ENCODE measurements around the gene PDGFB.

The PDGFB gene

DNA sequence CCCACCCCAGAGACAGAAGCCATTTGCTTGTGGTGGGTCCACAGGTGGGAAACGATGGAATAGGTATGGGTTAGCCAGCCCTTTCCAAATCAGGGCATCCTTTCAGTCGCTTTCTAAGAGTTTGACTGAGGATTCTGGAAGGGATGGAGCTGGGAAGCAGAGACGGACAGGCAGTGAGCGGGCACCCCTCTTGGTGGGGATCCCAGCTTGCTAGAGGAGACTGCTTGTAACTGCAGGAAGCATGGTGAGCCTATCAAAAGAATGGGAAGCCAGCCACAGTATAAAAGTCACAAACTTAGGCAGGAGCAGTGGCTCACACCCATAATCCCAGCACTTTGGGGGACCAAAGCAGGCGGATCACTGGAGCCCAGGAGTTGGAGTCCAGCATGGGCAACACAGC is 6.1 kb upstream of the PDGFB start:
- H3K4me3 ChIP-seq (ENCODE audit: low read length), result no peak overlapping the region
- peaks cover 46% of the 10 kb centered on the region for H3K4me1 ChIP-seq (ENCODE audit: low read length)
- 0 out of 2 replicates have a peak, but pooled peaks cover 3% of the 10 kb centered on the region for H3K27me3 ChIP-seq (ENCODE audit: low read depth, low read length)
- H3K79me2 ChIP-seq (ENCODE audit: low read length), result no peaks in the 10 kb centered on the region
- no peaks in the 10 kb centered on the region for H4K20me1 ChIP-seq (ENCODE audit: insufficient read depth, low read length)
- no peak overlapping the region for H3K4me2 ChIP-seq (ENCODE audit: low read length)
- H3K9me3 ChIP-seq (ENCODE audit: insufficient read depth, low read length), result no peaks in the 10 kb centered on the region
- H3K27ac ChIP-seq (ENCODE audit: low read length), result no peak overlapping the region
- no peaks in the 10 kb centered on the region for H3K36me3 ChIP-seq (replicated peaks; ENCODE audit: low read depth, low read length)
- no peak overlapping the region for H3K9ac ChIP-seq (ENCODE audit: low read length)
- H2AFZ ChIP-seq (ENCODE audit: low read depth, low read length), result no peak overlapping the region
- no peak for TF ChIP-seq EZH2phosphoT487 (IDR thresholded peaks at IDR 0.05; ENCODE audit: low read depth)
- TF ChIP-seq, protein P1, sequence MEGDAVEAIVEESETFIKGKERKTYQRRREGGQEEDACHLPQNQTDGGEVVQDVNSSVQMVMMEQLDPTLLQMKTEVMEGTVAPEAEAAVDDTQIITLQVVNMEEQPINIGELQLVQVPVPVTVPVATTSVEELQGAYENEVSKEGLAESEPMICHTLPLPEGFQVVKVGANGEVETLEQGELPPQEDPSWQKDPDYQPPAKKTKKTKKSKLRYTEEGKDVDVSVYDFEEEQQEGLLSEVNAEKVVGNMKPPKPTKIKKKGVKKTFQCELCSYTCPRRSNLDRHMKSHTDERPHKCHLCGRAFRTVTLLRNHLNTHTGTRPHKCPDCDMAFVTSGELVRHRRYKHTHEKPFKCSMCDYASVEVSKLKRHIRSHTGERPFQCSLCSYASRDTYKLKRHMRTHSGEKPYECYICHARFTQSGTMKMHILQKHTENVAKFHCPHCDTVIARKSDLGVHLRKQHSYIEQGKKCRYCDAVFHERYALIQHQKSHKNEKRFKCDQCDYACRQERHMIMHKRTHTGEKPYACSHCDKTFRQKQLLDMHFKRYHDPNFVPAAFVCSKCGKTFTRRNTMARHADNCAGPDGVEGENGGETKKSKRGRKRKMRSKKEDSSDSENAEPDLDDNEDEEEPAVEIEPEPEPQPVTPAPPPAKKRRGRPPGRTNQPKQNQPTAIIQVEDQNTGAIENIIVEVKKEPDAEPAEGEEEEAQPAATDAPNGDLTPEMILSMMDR (IDR thresholded peaks at IDR 0.05; ENCODE audit: low read depth, low read length), result no peak

DNA sequence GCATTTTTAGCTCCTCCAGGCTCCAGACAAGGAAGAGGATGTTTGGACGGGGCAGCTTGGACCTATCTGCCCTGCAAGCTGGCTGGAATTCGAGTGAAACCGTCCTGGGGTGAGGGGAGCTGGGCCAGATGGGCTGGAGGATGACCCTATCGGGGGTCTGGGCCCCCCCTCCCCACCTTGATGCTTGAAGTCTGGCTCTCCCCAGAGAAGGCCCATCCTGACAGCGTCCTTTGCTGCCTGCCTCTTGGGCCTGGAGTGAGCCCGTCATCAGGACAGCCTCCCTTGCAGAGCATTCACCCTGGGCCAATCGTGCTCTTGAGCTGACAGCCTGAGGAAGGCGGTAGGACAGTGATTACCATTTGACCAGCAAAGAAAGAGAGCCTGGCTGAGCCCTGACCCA is 5.3 kb upstream of the PDGFB start:
- H3K27ac ChIP-seq (ENCODE audit: low read length), result no peak overlapping the region

GRCh38 chr22:39249086-39249704 is 4.4 kb upstream of the PDGFB start:
- H3K27me3 ChIP-seq (ENCODE audit: low read depth, low read length), result 0 out of 2 replicates have a peak, but pooled peaks cover 3% of the 10 kb centered on the region
- H2AFZ ChIP-seq (ENCODE audit: low read depth, low read length), result no peak overlapping the region; the same call in 1 of the 2 replicates
- no peak for TF ChIP-seq EZH2phosphoT487 (IDR thresholded peaks at IDR 0.05; ENCODE audit: low read depth)
- TF ChIP-seq, protein P1 (IDR thresholded peaks at IDR 0.05; ENCODE audit: low read depth, low read length), result no peak
- H3K36me3 ChIP-seq (replicated peaks; ENCODE audit: low read depth, low read length), result no peaks in the 10 kb centered on the region
- H3K4me2 ChIP-seq (ENCODE audit: low read length), result no peak overlapping the region; the same call in 1 of the 2 replicates
- no peak overlapping the region for H3K9ac ChIP-seq (ENCODE audit: low read length)
- H3K79me2 ChIP-seq (ENCODE audit: low read length), result no peaks in the 10 kb centered on the region
- no peak overlapping the region for H3K4me3 ChIP-seq (ENCODE audit: low read length)
- H3K27ac ChIP-seq (ENCODE audit: low read length), result no peak overlapping the region
- H4K20me1 ChIP-seq (ENCODE audit: insufficient read depth, low read length), result no peaks in the 10 kb centered on the region
- no peaks in the 10 kb centered on the region for H3K9me3 ChIP-seq (ENCODE audit: insufficient read depth, low read length)
- H3K4me1 ChIP-seq (ENCODE audit: low read length), result peaks cover 30% of the 10 kb centered on the region

More for the DNA sequence above, 5.3 kb upstream of the PDGFB start:
- Histone ChIP-seq H2AFZ (ENCODE audit: low read depth, low read length) (no peak overlapping the region), H3K4me3 (ENCODE audit: low read length) (no peak overlapping the region), H3K9ac (ENCODE audit: low read length) (no peak overlapping the region), H3K79me2 (ENCODE audit: low read length) (no peaks in the 10 kb centered on the region), H3K4me1 (ENCODE audit: low read length) (peaks cover 39% of the 10 kb centered on the region), H3K4me2 (ENCODE audit: low read length) (no peak overlapping the region), H3K9me3 (ENCODE audit: insufficient read depth, low read length) (no peaks in the 10 kb centered on the region), H4K20me1 (ENCODE audit: insufficient read depth, low read length) (no peaks in the 10 kb centered on the region), H3K27me3 (ENCODE audit: low read depth, low read length) (0 out of 2 replicates have a peak, but pooled peaks cover 3% of the 10 kb centered on the region), H3K36me3 (replicated peaks; ENCODE audit: low read depth, low read length) (no peaks in the 10 kb centered on the region)
- no peak for TF ChIP-seq EZH2phosphoT487 (IDR thresholded peaks at IDR 0.05; ENCODE audit: low read depth)
- TF ChIP-seq, protein P1 (IDR thresholded peaks at IDR 0.05; ENCODE audit: low read depth, low read length), result no peak

DNA sequence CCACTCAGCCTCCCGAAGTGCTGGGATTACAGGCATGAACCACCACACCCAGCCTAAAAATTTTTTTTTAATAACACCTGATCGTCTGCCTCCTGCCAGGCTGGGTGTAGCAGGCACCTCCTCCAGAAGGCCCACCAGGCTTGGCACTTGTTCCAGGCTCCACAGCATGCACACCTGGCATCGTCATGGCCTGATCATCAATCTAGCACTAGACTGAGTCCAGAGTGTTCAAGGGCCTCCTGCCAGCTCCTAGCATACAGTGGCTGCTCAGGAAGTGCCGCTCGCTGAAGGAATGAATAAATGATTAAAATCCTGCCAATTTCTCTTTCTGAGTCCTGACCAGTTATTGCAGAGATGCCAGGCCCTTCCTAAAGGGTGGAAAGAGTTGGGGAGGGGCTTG is 3.5 kb upstream of the PDGFB start:
- no peaks in the 10 kb centered on the region for H4K20me1 ChIP-seq (ENCODE audit: insufficient read depth, low read length)
- no peak overlapping the region for H3K4me3 ChIP-seq (ENCODE audit: low read length)
- H3K27me3 ChIP-seq (ENCODE audit: low read depth, low read length), result 0 out of 2 replicates have a peak, but pooled peaks cover 3% of the 10 kb centered on the region
- TF ChIP-seq, protein P1 (IDR thresholded peaks at IDR 0.05; ENCODE audit: low read depth, low read length), result no peak
- no peak for TF ChIP-seq EZH2phosphoT487 (IDR thresholded peaks at IDR 0.05; ENCODE audit: low read depth)
- H3K9me3 ChIP-seq (ENCODE audit: insufficient read depth, low read length), result no peaks in the 10 kb centered on the region
- H3K4me2 ChIP-seq (ENCODE audit: low read length), result no peak overlapping the region
- no peak overlapping the region for H3K9ac ChIP-seq (ENCODE audit: low read length)
- no peak overlapping the region for H3K27ac ChIP-seq (ENCODE audit: low read length)
- H3K4me1 ChIP-seq (ENCODE audit: low read length), result peaks cover 20% of the 10 kb centered on the region
- no peaks in the 10 kb centered on the region for H3K79me2 ChIP-seq (ENCODE audit: low read length)
- H3K36me3 ChIP-seq (replicated peaks; ENCODE audit: low read depth, low read length), result no peaks in the 10 kb centered on the region
- no peak overlapping the region for H2AFZ ChIP-seq (ENCODE audit: low read depth, low read length)
